ENCODE data around the gene NBAS. TPM values are rescaled to one million over a fixed set of nuclear protein-coding genes. Genes with fewer than 3 reads are reported as not detected.

NBAS gene
- total and polyA plus RNA-seq, 2 of the 13 experiments (the other 11 are each of a cell fraction or from before 2014, with no cell fraction given) = 33.6 to 58.7 TPM

DNA sequence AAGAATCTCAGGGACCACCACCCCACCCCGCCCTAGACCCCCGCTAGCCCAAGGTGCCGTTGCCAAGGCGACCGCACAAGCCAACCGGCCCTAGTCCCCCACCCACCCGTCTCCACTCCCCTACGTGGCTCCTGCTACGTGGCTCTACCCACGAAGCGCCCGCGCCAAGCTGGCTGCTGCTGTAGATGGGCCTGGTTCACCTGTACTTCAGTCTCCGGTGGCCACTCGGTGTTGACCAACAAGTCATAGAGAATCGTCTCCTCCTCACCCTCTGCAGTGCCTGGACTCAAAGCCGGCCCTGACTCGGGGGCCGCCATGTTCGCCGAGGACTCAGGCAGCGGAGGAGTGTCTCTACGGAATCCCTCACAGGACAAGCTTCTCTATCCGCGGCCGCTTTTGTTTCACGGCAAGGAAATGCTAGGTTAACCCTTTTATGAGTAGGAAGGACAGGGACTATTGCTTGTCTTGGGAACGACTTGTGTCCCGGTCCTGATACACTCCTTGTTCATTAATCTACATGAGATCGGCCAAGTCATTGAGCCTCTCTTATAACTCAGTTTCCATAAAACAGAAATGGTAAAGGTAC lies at the start of gene NBAS (continued):
- TF ChIP-seq, protein P1, sequence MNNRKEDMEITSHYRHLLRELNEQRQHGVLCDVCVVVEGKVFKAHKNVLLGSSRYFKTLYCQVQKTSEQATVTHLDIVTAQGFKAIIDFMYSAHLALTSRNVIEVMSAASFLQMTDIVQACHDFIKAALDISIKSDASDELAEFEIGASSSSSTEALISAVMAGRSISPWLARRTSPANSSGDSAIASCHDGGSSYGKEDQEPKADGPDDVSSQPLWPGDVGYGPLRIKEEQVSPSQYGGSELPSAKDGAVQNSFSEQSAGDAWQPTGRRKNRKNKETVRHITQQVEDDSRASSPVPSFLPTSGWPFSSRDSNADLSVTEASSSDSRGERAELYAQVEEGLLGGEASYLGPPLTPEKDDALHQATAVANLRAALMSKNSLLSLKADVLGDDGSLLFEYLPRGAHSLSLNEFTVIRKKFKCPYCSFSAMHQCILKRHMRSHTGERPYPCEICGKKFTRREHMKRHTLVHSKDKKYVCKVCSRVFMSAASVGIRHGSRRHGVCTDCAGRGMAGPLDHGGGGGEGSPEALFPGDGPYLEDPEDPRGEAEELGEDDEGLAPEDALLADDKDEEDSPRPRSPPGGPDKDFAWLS (CRISPR knock-in tag; IDR thresholded peaks at IDR 0.05; ENCODE audit: borderline replicate concordance) = 0 out of 2 replicates have a peak, but pooled peaks have one; percentile 52
- TF ChIP-seq RCOR2 (CRISPR knock-in tag; IDR thresholded peaks at IDR 0.05) (peak; percentile 51; the same call in 1 of the 2 replicates), SIX1 (CRISPR knock-in tag; IDR thresholded peaks at IDR 0.05; ENCODE audit: borderline replicate concordance) (0 out of 2 replicates have a peak, but pooled peaks have one; percentile 37), SIX4 (CRISPR knock-in tag; IDR thresholded peaks at IDR 0.05) (peak; percentile 43; the same call in 1 of the 2 replicates), YEATS2 (CRISPR knock-in tag; IDR thresholded peaks at IDR 0.05; ENCODE audit: borderline replicate concordance) (peak; percentile 89), ZNF256 (CRISPR knock-in tag; conservative IDR thresholded peaks at IDR 0.05) (no peak), ERF (CRISPR knock-in tag; IDR thresholded peaks at IDR 0.05) (peak; percentile 52; the same call in 1 of the 2 replicates), ZNF501 (CRISPR knock-in tag; IDR thresholded peaks at IDR 0.05) (0 out of 2 replicates have a peak, but pooled peaks have one; percentile 12), NR3C1 (CRISPR knock-in tag; IDR thresholded peaks at IDR 0.05) (no peak), AKAP8 (CRISPR knock-in tag; IDR thresholded peaks at IDR 0.05) (no peak), BORCS8-MEF2B (CRISPR knock-in tag; IDR thresholded peaks at IDR 0.05) (peak; percentile 91), NFATC3 (CRISPR knock-in tag; IDR thresholded peaks at IDR 0.05) (no peak), PAXIP1 (CRISPR knock-in tag; conservative IDR thresholded peaks at IDR 0.05) (peak; percentile 49), FOXM1 (CRISPR knock-in tag; IDR thresholded peaks at IDR 0.05) (no peak), HNRNPL (IDR thresholded peaks at IDR 0.05; ENCODE audit: low read depth, low read length) (0 out of 2 replicates have a peak, but pooled peaks have one; percentile 25), ZNF562 (CRISPR knock-in tag; IDR thresholded peaks at IDR 0.05; ENCODE audit: borderline replicate concordance) (no peak), CHD2 (IDR thresholded peaks at IDR 0.05; ENCODE audit: low read depth, low read length) (no peak), ZNF879 (CRISPR knock-in tag; IDR thresholded peaks at IDR 0.05) (no peak), KLF15 (CRISPR knock-in tag; IDR thresholded peaks at IDR 0.05; ENCODE audit: borderline replicate concordance) (no peak; the same call in 1 of the 2 replicates), DR1 (CRISPR knock-in tag; IDR thresholded peaks at IDR 0.05) (no peak)
- TF ChIP-seq, protein P2, sequence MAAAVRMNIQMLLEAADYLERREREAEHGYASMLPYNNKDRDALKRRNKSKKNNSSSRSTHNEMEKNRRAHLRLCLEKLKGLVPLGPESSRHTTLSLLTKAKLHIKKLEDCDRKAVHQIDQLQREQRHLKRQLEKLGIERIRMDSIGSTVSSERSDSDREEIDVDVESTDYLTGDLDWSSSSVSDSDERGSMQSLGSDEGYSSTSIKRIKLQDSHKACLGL (CRISPR knock-in tag; IDR thresholded peaks at IDR 0.05) = peak; percentile 63; the same call in 1 of the 2 replicates
- TF ChIP-seq, protein P3, sequence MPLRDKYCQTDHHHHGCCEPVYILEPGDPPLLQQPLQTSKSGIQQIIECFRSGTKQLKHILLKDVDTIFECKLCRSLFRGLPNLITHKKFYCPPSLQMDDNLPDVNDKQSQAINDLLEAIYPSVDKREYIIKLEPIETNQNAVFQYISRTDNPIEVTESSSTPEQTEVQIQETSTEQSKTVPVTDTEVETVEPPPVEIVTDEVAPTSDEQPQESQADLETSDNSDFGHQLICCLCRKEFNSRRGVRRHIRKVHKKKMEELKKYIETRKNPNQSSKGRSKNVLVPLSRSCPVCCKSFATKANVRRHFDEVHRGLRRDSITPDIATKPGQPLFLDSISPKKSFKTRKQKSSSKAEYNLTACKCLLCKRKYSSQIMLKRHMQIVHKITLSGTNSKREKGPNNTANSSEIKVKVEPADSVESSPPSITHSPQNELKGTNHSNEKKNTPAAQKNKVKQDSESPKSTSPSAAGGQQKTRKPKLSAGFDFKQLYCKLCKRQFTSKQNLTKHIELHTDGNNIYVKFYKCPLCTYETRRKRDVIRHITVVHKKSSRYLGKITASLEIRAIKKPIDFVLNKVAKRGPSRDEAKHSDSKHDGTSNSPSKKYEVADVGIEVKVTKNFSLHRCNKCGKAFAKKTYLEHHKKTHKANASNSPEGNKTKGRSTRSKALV (CRISPR knock-in tag; IDR thresholded peaks at IDR 0.05) = 0 out of 2 replicates have a peak, but pooled peaks have one; percentile 23

All from HepG2 (cell line).